GM21825 (cell line): ENCODE results near the gene DCDC1.

Source experiments
- ATAC-seq: cut with Tn5 transposase; IDR thresholded peaks from one replicate; pipeline ENCODE4 v1.9.1; 2021; ENCODE audit warnings: mild to moderate bottlenecking, moderate library complexity; ENCODE audit not compliant: unreplicated experiment

Gene DCDC1

DNA sequence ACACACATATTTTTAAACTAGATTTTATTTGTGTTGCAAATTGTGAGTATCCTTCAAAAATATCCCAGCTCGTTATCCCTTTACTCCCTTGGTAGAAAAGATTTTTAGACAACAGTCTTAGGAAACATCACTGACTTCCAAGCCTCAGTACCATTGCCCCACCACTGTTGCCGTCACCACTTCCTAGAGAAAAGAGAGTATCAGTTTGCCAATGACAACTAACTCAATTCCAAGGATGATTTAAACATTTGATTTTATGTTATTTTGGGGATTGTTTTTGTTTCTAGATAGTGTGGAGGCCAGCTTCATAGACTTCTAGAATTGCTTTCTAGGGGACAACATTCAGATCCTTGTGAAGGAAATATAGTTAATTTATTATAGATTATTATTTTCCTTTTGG lies 509.4 kb downstream of the DCDC1 start:
- ATAC-seq: no peak

DNA sequence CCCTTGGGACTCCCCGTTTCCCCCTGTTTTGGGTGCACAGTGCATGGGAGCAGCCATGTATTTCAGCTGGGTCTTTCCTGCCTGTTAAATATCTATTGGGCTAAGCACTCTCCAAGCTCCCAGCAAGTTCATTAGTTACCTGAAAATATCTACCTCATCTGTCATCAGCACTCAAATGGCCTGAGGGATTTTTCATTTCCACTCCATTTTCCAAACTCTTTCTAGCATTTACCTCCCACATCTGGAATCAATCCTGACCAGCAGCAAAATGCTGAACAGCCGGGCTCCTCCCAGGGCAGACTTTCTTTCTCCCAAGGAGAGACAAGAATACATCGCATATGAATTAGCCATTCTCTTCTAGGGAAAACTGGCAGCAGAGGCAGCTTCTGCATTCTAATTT lies 509.9 kb downstream of the DCDC1 start:
- no peak for ATAC-seq

DNA sequence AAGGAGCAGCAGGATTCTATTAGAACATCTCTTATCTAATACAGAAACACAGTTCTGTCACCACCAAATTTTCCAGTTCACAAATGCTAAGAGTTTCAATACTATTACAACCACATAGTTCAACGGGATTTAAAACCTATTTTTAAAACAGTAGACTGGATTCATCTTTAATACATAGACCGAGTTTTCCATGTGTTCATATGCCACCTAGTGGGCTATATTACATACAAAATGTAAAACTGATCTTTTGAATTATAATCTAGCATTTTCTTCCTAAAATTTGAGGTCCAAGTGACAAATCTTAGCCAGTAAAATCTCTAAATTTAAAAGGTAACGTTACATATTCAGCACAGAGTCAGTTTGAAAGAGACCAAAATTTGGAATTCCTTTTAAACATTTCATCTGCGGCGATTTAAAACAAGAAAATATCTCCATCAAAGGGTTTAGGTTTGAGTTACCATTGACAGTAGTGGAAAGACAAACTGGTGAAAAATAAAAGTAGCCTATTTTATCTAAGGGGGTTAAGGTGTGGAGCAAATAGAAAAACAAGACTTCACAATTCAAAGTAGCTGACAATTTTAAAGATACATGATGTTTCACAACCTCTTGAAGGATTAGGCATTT lies 514.0 kb downstream of the DCDC1 start:
- ATAC-seq: no peak

DNA sequence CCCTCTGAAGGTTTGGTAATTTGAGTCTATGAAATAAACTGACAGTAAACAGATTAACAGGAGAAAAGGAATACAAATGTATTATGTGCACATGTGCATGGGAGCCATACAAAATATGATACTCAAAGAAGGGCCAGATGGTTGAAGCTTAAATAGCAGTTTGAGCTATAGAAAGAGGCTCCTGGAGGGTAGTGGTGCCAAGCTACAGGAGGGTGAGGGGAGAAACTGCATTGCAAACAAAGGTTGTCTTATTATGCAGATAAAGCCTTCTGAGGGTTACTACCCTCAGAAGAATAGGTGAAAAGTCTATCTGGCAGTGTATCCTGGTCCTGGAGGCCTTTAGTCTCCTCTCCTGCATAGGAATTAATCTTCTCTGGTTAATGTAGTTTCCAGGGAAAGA lies 516.1 kb downstream of the DCDC1 start:
- ATAC-seq: no peak

DNA sequence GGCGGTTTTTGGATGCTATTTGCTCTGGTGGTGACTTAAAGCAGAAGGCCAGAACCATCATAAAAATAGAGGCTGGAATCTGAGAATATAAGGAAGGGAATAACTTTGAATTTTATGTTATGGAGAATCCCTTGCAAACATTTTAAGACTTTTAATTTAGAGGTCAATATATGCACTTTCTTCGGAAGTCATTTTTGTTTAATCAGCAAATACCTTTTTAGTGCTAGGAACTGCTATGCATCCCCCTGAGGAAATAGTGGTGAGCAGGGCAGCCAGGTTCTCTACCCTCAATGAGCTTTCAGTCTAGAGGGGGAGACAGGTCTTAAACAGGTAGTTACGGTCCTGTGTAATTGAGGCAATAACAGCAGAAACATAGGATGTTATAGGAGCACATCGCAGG lies 516.9 kb downstream of the DCDC1 start:
- no peak for ATAC-seq

DNA sequence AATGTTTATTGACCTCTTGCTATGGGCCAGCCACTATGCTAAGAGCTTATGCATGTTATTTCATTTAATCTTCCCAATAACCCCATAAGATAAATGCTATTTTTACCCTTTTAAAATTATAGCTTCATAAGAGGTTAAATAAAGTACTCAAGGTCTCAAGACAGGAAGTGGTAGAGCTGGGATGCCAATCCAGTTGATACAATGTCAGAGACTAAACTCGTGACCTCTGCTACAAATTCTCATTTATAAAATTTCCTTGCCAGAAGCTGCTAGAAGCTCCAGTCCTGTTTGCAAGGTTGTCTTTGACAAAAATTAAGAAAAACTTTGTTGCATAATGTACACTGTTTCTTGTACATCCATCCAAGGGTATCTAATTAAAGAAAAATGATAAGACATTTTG lies 517.4 kb downstream of the DCDC1 start:
- ATAC-seq: no peak

DNA sequence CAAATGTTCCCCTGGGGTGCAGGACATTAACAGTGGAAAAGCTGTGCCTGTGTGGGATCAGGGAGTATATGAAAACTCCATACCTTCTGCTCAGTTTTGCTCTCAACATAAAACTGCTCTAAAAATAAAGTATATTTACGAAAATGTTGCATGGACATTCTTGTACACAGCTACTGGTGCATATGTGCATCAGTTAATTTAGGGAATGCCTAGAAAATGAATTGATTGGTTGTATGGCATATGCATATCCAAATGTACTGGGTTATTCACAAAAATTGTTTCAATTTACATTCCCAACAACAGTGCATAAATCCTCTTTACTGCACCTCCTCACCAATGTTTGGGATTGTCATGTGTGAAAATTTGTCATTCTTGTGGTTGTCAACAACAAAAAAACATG lies 532.3 kb downstream of the DCDC1 start:
- no peak for ATAC-seq

DNA sequence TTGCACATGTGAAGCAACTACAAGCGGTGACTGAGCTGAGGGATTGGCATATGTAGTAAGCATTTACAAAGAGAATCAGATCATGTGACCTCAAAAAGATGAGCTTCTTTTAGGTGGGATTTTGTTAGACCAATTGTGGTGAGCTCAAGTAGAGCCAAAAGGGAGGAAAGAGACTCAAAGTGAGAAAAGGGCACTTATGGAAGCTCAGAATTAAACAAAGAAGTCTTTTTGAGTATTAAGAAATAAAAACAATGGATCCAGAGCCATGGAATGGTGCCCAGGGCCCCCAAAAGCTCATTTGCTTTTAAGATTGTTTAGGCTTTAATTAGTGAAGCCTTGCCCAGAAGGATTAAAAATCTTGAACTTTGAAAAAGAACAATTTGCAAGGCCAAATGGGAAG lies 536.7 kb downstream of the DCDC1 start:
- no peak for ATAC-seq

DNA sequence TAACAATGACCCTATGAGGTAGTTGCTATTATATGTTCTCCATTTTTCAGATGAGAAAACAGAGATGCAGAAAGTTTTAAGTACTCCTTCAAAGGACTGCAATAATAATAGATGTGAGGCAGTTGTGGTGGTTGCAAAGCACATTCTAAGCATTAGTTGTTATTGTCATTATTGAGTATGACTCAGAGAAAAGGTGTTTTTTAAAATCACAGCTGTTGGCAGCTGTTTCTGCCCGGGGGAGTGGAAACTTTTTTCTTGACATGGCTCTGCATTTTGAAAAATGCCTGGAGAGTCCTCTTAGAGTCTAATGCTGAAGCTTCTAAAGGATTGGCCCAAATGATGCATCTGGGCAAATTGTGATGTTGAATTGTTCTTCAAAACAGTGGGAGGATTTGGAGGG lies 538.9 kb downstream of the DCDC1 start:
- no peak for ATAC-seq

DNA sequence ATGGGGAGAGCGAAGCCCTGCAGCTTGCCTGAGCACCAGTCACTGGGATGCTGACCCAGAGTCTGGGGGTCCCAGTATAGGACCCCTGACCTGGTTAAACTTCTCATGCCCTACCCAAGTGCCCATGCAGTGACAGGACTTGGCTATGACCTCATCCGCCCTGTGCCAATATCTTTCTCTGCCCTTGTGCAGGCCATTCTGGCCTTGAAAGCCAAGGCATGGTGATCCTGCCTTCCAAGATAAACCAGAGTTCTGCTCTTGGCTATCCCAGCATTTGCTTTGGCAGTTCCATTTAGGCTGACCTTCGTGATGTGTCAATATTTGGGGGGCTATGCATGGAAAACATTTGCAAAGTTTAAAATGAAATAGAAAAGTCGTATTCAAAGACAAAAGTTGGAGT lies 542.6 kb downstream of the DCDC1 start:
- no peak for ATAC-seq

DNA sequence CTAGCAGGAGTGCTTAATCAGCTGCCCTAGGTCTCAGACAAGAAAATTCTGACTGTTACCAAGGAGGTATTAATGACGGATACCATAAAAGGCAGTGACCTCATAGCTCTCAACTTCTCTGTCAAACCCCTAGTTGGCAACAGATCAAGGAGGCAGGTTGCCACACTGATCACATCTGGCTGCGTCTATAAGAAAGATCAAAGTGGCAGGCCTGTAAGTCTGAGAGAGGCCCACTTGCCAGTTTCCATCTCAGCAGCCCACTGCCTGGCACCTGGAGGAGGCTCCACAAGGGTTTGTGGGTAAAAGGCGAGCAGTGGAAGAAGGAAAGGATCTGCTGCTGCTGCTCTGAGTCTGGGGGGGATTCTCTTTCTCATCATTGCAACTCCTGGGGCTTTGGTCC lies 543.8 kb downstream of the DCDC1 start:
- ATAC-seq: no peak

DNA sequence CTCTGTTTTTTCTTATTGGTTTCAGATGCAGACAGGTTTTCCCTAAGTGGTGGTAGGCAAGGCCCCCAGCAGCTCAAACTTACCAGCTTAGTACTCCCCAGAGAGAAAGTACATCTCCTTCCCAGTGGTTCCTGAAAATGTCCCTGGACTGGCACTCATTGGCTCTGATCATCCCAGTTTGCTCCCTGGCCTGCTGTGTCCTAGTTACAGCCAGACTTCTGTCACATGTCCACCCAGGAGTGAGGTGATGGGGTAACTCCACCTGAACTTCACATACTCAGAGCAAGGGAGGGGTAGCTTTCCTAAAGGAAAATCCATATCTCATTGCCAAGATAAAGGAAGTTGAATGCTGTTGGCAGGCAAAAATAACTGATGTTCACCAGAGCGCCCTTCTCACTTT lies 546.4 kb downstream of the DCDC1 start:
- ATAC-seq: no peak

DNA sequence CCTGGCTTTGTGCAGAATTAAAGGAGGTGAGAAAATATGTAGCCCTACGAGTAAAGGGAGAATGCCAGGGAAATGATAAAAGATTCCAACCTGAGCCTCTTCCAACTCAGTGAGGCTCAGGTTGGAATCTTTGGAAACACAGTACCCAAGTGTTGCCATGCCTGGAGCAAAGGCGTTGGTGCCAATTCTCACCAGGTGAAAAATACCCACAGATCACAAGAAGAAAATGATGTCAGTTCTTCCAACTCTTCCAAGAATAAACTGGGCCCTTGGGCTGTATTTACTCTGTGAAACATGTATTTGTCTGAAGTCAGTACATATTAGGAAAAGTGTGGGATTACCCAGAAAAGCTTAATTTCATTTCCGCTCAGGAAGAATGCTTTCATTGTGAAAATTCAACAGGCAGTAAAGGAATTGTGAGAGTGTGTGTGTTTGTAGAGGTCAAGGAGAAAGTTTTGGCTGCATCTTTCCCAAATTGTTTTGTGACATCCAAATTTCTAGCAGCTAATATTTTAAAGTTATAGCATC lies 548.0 kb downstream of the DCDC1 start:
- no peak for ATAC-seq

DNA sequence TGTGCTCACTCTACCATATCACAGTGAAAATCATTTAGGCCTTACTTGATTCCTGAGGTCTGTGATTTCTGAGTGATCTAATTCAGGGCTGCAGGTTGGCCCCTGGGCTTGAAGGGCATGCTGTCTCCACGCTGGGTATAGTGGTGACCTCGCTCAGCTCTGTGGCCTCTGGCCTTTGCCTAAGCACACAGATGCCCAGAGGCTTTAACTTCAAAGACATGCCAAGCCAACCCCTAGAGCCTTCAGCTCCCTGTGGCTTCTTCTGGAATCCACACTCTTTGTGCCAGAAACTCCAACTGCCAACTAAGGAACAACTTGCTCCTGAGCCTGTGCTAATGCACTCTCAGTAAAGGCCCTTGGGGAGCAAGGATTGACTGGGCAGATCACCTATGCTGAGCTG lies 550.8 kb downstream of the DCDC1 start:
- no peak for ATAC-seq

DNA sequence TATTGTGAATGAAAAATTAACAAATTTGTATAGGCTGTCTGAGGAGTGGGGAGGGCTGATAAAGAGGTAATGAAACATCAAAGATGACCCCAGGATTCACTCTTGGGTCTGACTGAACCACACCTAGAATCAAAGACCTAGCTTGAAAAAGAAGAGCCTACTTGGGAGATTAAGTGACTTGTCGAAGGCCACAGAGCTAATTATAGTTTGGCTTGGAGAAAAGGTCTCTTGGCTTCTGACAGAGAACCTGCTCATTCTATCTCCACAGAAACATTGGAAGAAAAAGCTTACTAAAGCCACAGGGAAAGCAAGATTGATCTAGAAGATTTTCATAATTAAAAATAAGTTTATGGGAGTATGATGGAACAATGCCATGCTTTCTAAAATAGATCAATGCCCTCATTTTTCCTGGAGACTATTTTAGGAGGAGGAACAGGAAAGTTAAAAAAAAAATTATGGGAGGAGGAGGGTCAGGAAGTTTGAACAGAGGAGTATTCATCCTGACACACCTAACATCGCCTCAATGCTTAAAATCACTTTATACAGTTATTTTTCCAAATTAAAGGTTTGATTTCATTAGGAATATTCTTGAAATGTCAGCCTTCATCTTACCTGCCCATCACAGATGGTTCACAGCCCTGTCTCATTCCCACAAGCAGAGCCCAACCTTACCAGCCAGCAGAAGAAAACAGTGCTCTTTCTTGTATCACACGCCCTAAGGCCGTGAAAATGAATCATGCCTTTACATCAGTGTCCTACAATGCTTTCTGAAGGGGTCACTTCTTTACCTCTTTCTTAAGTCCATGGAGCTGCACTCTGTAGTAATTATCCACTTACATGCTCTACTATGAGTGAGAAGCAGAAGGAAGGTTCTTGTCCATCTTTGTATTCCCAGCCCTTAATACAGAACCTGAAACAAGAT lies 552.3 kb downstream of the DCDC1 start:
- no peak for ATAC-seq

DNA sequence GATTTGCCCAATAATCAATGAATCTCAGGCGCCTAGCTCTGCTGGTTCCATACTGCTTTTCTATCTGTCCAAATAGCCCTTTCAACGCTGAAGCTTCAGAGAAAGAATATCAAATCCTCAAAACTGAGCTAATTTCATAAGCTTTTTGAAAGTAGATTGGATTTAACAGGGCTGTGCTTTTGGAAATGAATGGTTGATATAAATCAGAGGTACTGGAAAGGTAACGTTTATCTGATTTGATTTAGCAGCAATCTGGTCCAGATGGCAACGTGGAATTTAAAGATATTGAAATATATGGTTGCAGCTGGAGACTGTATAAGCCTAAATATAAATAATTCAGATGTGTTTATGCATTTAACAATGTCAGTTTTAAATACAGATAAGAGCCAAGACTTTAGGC lies 553.9 kb downstream of the DCDC1 start:
- ATAC-seq: no peak

DNA sequence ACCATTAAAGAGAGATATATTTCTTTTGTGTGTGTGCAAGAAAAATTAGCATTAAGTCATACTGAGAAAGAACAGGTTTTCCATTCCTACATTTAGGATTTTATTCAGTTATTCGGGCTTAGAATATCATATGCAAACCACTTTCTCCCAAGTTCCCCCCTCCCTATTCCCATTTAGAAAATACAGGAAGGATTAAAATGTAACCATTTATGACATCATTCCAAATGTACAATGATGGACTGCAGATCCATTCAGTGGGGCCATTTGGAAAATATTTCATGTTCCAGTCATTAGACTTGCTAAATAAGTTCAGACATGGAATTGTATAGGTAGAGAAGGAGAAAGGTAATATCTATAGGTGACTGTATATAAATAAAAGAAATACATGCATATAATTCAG lies 554.8 kb downstream of the DCDC1 start:
- no peak for ATAC-seq
